Measurements from ENCODE around the gene C5orf58.
A peak's percentile ranks its signal among the peaks of the same experiment; 100 is the strongest.

C5orf58 gene

DNA sequence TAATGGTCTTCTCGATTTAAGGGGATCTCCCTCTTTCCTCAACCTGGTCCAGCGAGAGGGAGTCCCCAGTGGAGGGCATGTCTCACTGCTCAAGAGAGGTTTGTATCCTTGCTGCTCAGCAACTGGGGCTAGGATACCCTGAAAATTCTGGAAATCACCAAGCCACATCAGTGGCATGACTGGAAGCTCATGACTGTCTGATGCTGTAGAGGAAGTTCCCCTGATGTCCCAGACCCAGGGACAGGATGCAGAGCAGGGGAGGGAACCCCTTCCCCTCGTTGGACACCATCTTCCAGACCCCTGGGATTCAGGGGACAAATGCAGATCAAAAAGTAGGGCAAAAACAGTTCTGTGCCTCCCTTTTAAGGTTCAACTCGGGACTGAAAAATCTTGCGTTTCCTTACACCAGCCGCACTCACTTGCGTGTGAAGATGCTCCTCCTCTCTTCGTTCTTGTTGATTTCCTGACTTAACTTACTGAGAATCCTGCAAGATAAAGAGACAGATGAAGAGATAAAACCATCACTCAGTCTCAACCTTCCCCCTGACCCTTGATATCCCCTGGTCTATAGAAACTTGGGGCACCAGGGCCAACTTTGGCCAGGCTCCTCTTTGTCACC is 42.7 kb downstream of the C5orf58 start:
- no peaks in the 10 kb centered on the region for H3K9me3 ChIP-seq (ENCODE audit: insufficient read depth, low read depth, low read length)
- H3K4me3 ChIP-seq (ENCODE audit: low read length, poor library complexity, severe bottlenecking), result no peak overlapping the region
- no peaks in the 10 kb centered on the region for H3K9me2 ChIP-seq (replicated peaks; ENCODE audit: low read depth, low read length)
- peaks cover 69% of the 10 kb centered on the region; the same call in 1 of the 2 replicates for H3K36me3 ChIP-seq (ENCODE audit: insufficient read depth, low read length)
- H4K20me1 ChIP-seq (ENCODE audit: insufficient read depth, low read length, poor library complexity, severe bottlenecking), result no peaks in the 10 kb centered on the region
- no peaks in the 10 kb centered on the region for H3K27me3 ChIP-seq (ENCODE audit: insufficient read depth, low read length, poor library complexity, severe bottlenecking)
- H2AFZ ChIP-seq (ENCODE audit: low read length), result no peak overlapping the region
- peak overlapping the region; percentile 50 for H3K4me2 ChIP-seq (ENCODE audit: low read depth, low read length, poor library complexity, severe bottlenecking)
- TF ChIP-seq, protein P1, sequence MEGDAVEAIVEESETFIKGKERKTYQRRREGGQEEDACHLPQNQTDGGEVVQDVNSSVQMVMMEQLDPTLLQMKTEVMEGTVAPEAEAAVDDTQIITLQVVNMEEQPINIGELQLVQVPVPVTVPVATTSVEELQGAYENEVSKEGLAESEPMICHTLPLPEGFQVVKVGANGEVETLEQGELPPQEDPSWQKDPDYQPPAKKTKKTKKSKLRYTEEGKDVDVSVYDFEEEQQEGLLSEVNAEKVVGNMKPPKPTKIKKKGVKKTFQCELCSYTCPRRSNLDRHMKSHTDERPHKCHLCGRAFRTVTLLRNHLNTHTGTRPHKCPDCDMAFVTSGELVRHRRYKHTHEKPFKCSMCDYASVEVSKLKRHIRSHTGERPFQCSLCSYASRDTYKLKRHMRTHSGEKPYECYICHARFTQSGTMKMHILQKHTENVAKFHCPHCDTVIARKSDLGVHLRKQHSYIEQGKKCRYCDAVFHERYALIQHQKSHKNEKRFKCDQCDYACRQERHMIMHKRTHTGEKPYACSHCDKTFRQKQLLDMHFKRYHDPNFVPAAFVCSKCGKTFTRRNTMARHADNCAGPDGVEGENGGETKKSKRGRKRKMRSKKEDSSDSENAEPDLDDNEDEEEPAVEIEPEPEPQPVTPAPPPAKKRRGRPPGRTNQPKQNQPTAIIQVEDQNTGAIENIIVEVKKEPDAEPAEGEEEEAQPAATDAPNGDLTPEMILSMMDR (conservative IDR thresholded peaks at IDR 0.05; ENCODE audit: low read length), result no peak
- TF ChIP-seq EZH2phosphoT487 (IDR thresholded peaks at IDR 0.05; ENCODE audit: borderline replicate concordance), result no peak
- H3K79me2 ChIP-seq (ENCODE audit: insufficient read depth, low read length), result peaks cover 46% of the 10 kb centered on the region
- peaks cover 16% of the 10 kb centered on the region; the same call in 1 of the 2 replicates for H3F3A ChIP-seq (ENCODE audit: low read depth)
- peak overlapping the region; percentile 72 for H3K9ac ChIP-seq (ENCODE audit: low read depth, low read length, poor library complexity, severe bottlenecking)
- peaks cover 44% of the 10 kb centered on the region for H3K4me1 ChIP-seq (ENCODE audit: insufficient read depth, low read length, poor library complexity, severe bottlenecking)

DNA sequence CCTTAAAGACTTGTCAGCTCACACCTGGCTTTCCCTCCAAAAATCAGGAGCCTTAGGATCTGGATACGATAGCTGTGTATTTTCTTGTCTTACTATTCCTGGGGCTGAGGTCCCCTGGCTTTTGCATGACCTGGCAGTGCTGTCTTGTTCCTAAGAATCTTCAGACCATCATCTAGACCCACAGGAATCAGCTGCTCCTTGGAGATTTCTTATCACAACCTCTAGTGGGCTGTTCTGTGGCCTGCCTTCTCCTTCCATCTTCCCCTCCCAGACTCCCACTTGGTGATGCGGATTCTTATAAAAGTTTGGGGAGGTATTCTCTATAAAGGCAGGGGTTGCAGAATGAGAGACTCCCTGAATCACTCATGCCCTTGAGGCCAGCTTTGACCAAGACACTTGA is 43.4 kb downstream of the C5orf58 start:
- peak overlapping the region; percentile 72 for H3K9ac ChIP-seq (ENCODE audit: low read depth, low read length, poor library complexity, severe bottlenecking)
- no peaks in the 10 kb centered on the region for H4K20me1 ChIP-seq (ENCODE audit: insufficient read depth, low read length, poor library complexity, severe bottlenecking)
- peaks cover 17% of the 10 kb centered on the region; the same call in 1 of the 2 replicates for H3F3A ChIP-seq (ENCODE audit: low read depth)
- H3K4me1 ChIP-seq (ENCODE audit: insufficient read depth, low read length, poor library complexity, severe bottlenecking), result peaks cover 46% of the 10 kb centered on the region
- H3K4me2 ChIP-seq (ENCODE audit: low read depth, low read length, poor library complexity, severe bottlenecking), result peak overlapping the region; percentile 50
- no peak overlapping the region for H2AFZ ChIP-seq (ENCODE audit: low read length)
- H3K79me2 ChIP-seq (ENCODE audit: insufficient read depth, low read length), result peaks cover 50% of the 10 kb centered on the region
- TF ChIP-seq, protein P1 (conservative IDR thresholded peaks at IDR 0.05; ENCODE audit: low read length), result no peak
- no peak for TF ChIP-seq EZH2phosphoT487 (IDR thresholded peaks at IDR 0.05; ENCODE audit: borderline replicate concordance)
- no peaks in the 10 kb centered on the region for H3K9me2 ChIP-seq (replicated peaks; ENCODE audit: low read depth, low read length)
- no peaks in the 10 kb centered on the region for H3K27me3 ChIP-seq (ENCODE audit: insufficient read depth, low read length, poor library complexity, severe bottlenecking)
- H3K36me3 ChIP-seq (ENCODE audit: insufficient read depth, low read length), result peaks cover 63% of the 10 kb centered on the region; the same call in 1 of the 2 replicates
- H3K9me3 ChIP-seq (ENCODE audit: insufficient read depth, low read depth, low read length), result no peaks in the 10 kb centered on the region
- H3K4me3 ChIP-seq (ENCODE audit: low read length, poor library complexity, severe bottlenecking), result peak overlapping the region; percentile 45

GRCh38 chr5:170277867-170278281 is 45.1 kb downstream of the C5orf58 start:
- Histone ChIP-seq H3K4me3 (ENCODE audit: low read length, poor library complexity, severe bottlenecking) (peak overlapping the region; percentile 61), H3K4me1 (ENCODE audit: insufficient read depth, low read length, poor library complexity, severe bottlenecking) (peaks cover 62% of the 10 kb centered on the region), H3K36me3 (ENCODE audit: insufficient read depth, low read length) (peaks cover 65% of the 10 kb centered on the region; the same call in 1 of the 2 replicates), H3F3A (ENCODE audit: low read depth) (peaks cover 17% of the 10 kb centered on the region; the same call in 1 of the 2 replicates), H3K4me2 (ENCODE audit: low read depth, low read length, poor library complexity, severe bottlenecking) (peak overlapping the region; percentile 81), H3K9me2 (replicated peaks; ENCODE audit: low read depth, low read length) (no peaks in the 10 kb centered on the region), H3K9ac (ENCODE audit: low read depth, low read length, poor library complexity, severe bottlenecking) (peak overlapping the region; percentile 72), H4K20me1 (ENCODE audit: insufficient read depth, low read length, poor library complexity, severe bottlenecking) (peaks cover 9% of the 10 kb centered on the region), H3K9me3 (ENCODE audit: insufficient read depth, low read depth, low read length) (no peaks in the 10 kb centered on the region), H3K27me3 (ENCODE audit: insufficient read depth, low read length, poor library complexity, severe bottlenecking) (no peaks in the 10 kb centered on the region), H3K79me2 (ENCODE audit: insufficient read depth, low read length) (peaks cover 62% of the 10 kb centered on the region), H2AFZ (ENCODE audit: low read length) (no peak overlapping the region)
- TF ChIP-seq, protein P1 (conservative IDR thresholded peaks at IDR 0.05; ENCODE audit: low read length), result no peak
- TF ChIP-seq EZH2phosphoT487 (IDR thresholded peaks at IDR 0.05; ENCODE audit: borderline replicate concordance), result no peak

All from Loucy (cell line).